ENCODE results near the gene APOO.

GRCh38 chrX:23887451-23887850, 20.3 kb downstream of the APOO start:
- no peak for TF ChIP-seq EZH2phosphoT487 (conservative IDR thresholded peaks at IDR 0.05; ENCODE audit: low read length)
- TF ChIP-seq CTCF (IDR thresholded peaks at IDR 0.05; ENCODE audit: insufficient read depth, low read length, poor library complexity, severe bottlenecking) = no peak

Data from SU-DHL-6 (cell line).